Esophagus squamous epithelium (tissue), 4 donors: ENCODE data around the gene SERPING1.

Experiments used
- CTCF ChIP-seq, 6 experiments: fragments of 450-650 bp in 4 of 6; fragments of 200-600 bp in 2 of 6; sonication (generic) in 2 of 6; IDR thresholded peaks; one replicate each; pipeline ENCODE4 v1.5.1; 2016 to 2019; ENCODE audit warnings: antibody characterized with exemption in 6 of 6, mild to moderate bottlenecking in 4 of 6, moderate library complexity in 4 of 6
- POLR2A ChIP-seq, 4 donors: fragments of 450-650 bp; IDR thresholded peaks; one replicate each; pipeline ENCODE4 v1.6.1; 2017; ENCODE audit warnings: antibody characterized with exemption in 4 of 4, mild to moderate bottlenecking in 4 of 4, moderate library complexity in 3 of 4

DNA sequence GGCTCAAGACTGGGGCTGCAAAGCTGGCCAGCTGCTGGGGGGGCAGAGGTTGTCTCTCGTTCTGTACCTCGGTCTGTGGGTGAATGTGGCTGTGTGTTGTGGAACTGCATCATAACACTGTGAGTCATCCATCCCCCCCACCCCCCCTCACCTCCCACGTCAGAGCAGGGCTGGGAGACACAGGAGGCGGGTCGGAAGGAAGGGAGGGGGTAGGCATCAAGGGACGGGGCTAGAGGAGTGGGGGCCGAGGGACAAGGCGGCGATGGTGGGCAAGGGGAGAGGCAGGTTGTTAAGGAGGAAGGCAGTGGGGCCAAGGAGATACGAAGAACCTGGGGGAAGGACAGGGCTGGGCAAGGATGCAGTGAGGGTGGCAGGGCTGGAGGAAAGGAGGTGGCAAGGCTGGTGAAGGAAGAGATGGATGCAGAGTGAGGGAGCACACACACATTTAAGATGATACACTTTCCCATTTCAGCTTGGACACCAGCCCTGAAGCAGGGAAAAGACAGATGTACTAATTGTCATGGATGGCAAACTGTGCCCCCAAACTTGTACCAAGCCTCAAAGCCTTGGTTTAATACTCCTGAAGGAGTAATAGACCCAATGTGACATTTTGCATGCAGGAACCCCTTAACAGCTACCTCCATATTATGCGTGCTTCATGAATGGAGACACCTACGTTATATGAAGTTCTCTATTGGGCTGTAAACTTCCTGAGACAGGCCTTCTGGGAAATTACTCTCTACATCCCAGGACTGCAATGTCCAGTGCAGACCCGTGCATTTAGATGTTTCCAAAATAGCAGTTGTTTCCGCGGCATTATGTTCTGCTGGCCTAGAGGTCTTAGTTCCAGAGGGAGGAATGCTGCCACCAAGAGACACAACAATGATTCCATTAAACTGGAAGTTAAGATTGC lies 52.6 kb downstream of the SERPING1 start, which contains the start of gene YPEL4:
- no peak for TF ChIP-seq POLR2A (IDR thresholded peaks at IDR 0.05)
- TF ChIP-seq CTCF (IDR thresholded peaks at IDR 0.05): no peak
